ENCODE data around the gene DUSP7. TPM values are rescaled to one million over a fixed set of nuclear protein-coding genes. Genes with fewer than 3 reads are reported as not detected.

DUSP7 gene
- total RNA-seq, 1 experiment from 2014 or later = 18.8 TPM

- no peak for DNase-seq (ENCODE audit: low spot score)
- ATAC-seq = no peak
- POLR2A ChIA-PET = interaction anchor here (0.5 to 1.2 kb wide), 2 partner anchors 20 to 247 kb away, joined by 3 to 6 read pairs; partner anchors contain the start of gene DUSP7
- H3K4me1 Mint-ChIP-seq = peaks cover 7% of the 10 kb centered on the region; the same call in 1 of the 2 replicates
- no peak overlapping the region for H3K27ac Mint-ChIP-seq
- CTCF ChIA-PET = interaction anchor here (0.5 to 8.0 kb wide), 19 partner anchors 8 to 410 kb away, joined by 3 to 115 read pairs (median 4); partner anchors contain the start of genes DUSP7, PARP3 and RRP9
- TF ChIP-seq ETV6 (CRISPR knock-in tag; IDR thresholded peaks at IDR 0.05) = no peak
- TF ChIP-seq USF2 (CRISPR knock-in tag; IDR thresholded peaks at IDR 0.05) = no peak
- no peak for TF ChIP-seq ZNF263 (CRISPR knock-in tag; IDR thresholded peaks at IDR 0.05; ENCODE audit: low read depth)
- TF ChIP-seq AFF4 (CRISPR knock-in tag; IDR thresholded peaks at IDR 0.05; ENCODE audit: borderline replicate concordance) = no peak
- no peak for TF ChIP-seq NFYB (CRISPR knock-in tag; conservative IDR thresholded peaks at IDR 0.05; ENCODE audit: low read depth)
- no peak for TF ChIP-seq ZNF138 (CRISPR knock-in tag; conservative IDR thresholded peaks at IDR 0.05)
- no peak for TF ChIP-seq NR1H2 (CRISPR knock-in tag; IDR thresholded peaks at IDR 0.05)
- TF ChIP-seq ESRRA (CRISPR knock-in tag; IDR thresholded peaks at IDR 0.05; ENCODE audit: borderline replicate concordance) = no peak
- no peak for TF ChIP-seq CBFB (CRISPR knock-in tag; IDR thresholded peaks at IDR 0.05; ENCODE audit: low read depth)
- no peaks in the 10 kb centered on the region for H3K36me3 Mint-ChIP-seq
- no peaks in the 10 kb centered on the region for H3K9me3 Mint-ChIP-seq
- no peak overlapping the region for H3K4me3 Mint-ChIP-seq
- H3K27me3 Mint-ChIP-seq (ENCODE audit: low read depth) = no peaks in the 10 kb centered on the region
Measured at GRCh38 chr3:52036222-52036694, 20.1 kb downstream of the DUSP7 start.

GRCh38 chr3:52034651-52035050, 21.7 kb downstream of the DUSP7 start:
- CTCF ChIA-PET = interaction anchor here (4.9 to 8.0 kb wide), 2 partner anchors 22 to 31 kb away, joined by 38 to 115 read pairs; partner anchors contain the start of gene DUSP7
- no peaks in the 10 kb centered on the region for H3K9me3 Mint-ChIP-seq
- DNase-seq (ENCODE audit: low spot score) = no peak
- H3K27me3 Mint-ChIP-seq (ENCODE audit: low read depth) = no peaks in the 10 kb centered on the region
- no peaks in the 10 kb centered on the region for H3K36me3 Mint-ChIP-seq
- H3K4me1 Mint-ChIP-seq = peaks cover 7% of the 10 kb centered on the region; the same call in 1 of the 2 replicates
- no peak overlapping the region for H3K4me3 Mint-ChIP-seq
- no peak for ATAC-seq
- H3K27ac Mint-ChIP-seq = no peak overlapping the region
- POLR2A ChIA-PET = no interaction called here
- TF ChIP-seq ATF6 (CRISPR knock-in tag; IDR thresholded peaks at IDR 0.05) (no peak), AR (CRISPR knock-in tag; IDR thresholded peaks at IDR 0.05) (no peak), CREB1 (CRISPR knock-in tag; IDR thresholded peaks at IDR 0.05) (no peak), FOXJ3 (CRISPR knock-in tag; IDR thresholded peaks at IDR 0.05; ENCODE audit: borderline replicate concordance) (no peak), ZNF512 (CRISPR knock-in tag; IDR thresholded peaks at IDR 0.05; ENCODE audit: borderline replicate concordance) (no peak), E2F5 (CRISPR knock-in tag; IDR thresholded peaks at IDR 0.05) (no peak), ERG (CRISPR knock-in tag; IDR thresholded peaks at IDR 0.05) (no peak), GTF2I (CRISPR knock-in tag; conservative IDR thresholded peaks at IDR 0.05) (no peak), EMX1 (CRISPR knock-in tag; IDR thresholded peaks at IDR 0.05) (no peak)

Measured in WTC11 (cell line).